Lung microvascular endothelial cell (primary cell): Measurements from ENCODE around the gene HYI. TPM values are rescaled to one million over a fixed set of nuclear protein-coding genes. Genes with fewer than 3 reads are reported as not detected.

ENCODE experiments used
- total RNA-seq: library from RNA; depleted of rRNA; stranded (reverse); fragments of >200 nt; gene quantifications from 2 replicates; pipeline ENCODE4 v1.2.1, GENCODE V29; 2014

The HYI gene
- total RNA-seq, 1 donor from 2014 or later: 147 TPM

Other genes with a start within 250 kb of the HYI start
- gene TMEM125, start 183.9 kb downstream of the HYI start, total RNA-seq: not detected in 2 replicates
- not detected in 2 replicates for gene C1orf210, start 168.3 kb downstream of the HYI start, total RNA-seq
- gene TIE1, start 152.9 kb downstream of the HYI start, total RNA-seq: 749 and 1,401 TPM in 2 replicates
- under 0.01 TPM in 1 of 2 replicates, not detected in the other for gene MPL, start 116.1 kb downstream of the HYI start, total RNA-seq
- gene CDC20, start 95.0 kb downstream of the HYI start, total RNA-seq: 6.9 and 27.5 TPM in 2 replicates
- gene ELOVL1, start 85.9 kb downstream of the HYI start, total RNA-seq: 58.4 and 71.6 TPM in 2 replicates
- 29.4 and 34.9 TPM in 2 replicates for gene MED8, start 64.1 kb downstream of the HYI start, total RNA-seq
- gene SZT2, start 64.0 kb downstream of the HYI start, total RNA-seq: 7.6 and 13.7 TPM in 2 replicates
- gene PTPRF, start 77.0 kb upstream of the HYI start, total RNA-seq: 59.9 and 68.8 TPM in 2 replicates
- gene KDM4A, start 196.2 kb upstream of the HYI start, total RNA-seq: 29.4 and 31.0 TPM in 2 replicates